K562 (cell line): ENCODE data around the gene PNMT. TPM values are rescaled to one million over a fixed set of nuclear protein-coding genes. Genes with fewer than 3 reads are reported as not detected.

Source experiments
- ARID3A ChIP-seq: IDR thresholded peaks from 2 replicates; pipeline ENCODE4 v1.6.1; 2012; ENCODE audit warnings: low read depth, low read length, improper control_type of control experiment, borderline replicate concordance
- BRF2 ChIP-seq: IDR thresholded peaks from 3 replicates; pipeline ENCODE4 v1.6.1; 2011; ENCODE audit warnings: borderline replicate concordance, mild to moderate bottlenecking; ENCODE audit not compliant: insufficient read length, insufficient read depth
- KDM4B ChIP-seq, 2 experiments: fragments of 450-650 bp in 1 of 2; sonication (generic) in 1 of 2; IDR thresholded peaks; 2 replicates each; pipeline ENCODE4 v1.6.1; 2016 to 2017; ENCODE audit warnings: borderline replicate concordance in 2 of 2, antibody characterized with exemption in 1 of 2, low read depth in 1 of 2, mild to moderate bottlenecking in 1 of 2
- KLF1 ChIP-seq: fragments of 450-650 bp; IDR thresholded peaks from 2 replicates; pipeline ENCODE4 v1.6.1; 2016; ENCODE audit warnings: missing genetic modification characterization, missing compliant biosample characterization
- L3MBTL2 ChIP-seq: fragments of 450-650 bp; IDR thresholded peaks from 2 replicates; pipeline ENCODE4 v1.6.1; 2016; ENCODE audit warnings: mild to moderate bottlenecking, moderate library complexity
- STAT6 ChIP-seq: sonication (generic); formaldehyde crosslinking; IDR thresholded peaks from 2 replicates; pipeline ENCODE4 v1.8.1; 2023; ENCODE audit warnings: mild to moderate bottlenecking, missing genetic modification reagents
- ZNF217 ChIP-seq: sonication (generic); formaldehyde crosslinking; IDR thresholded peaks from 2 replicates; pipeline ENCODE4 v1.8.0; 2022; ENCODE audit warnings: mild to moderate bottlenecking, missing genetic modification reagents
- ZNF584 ChIP-seq: fragments of 200-800 bp; sonication (Bioruptor generic); IDR thresholded peaks from 2 replicates; pipeline ENCODE4 v1.6.1; 2016; ENCODE audit warnings: low read depth, mild to moderate bottlenecking, missing genetic modification characterization, missing compliant biosample characterization
- ZNF717 ChIP-seq: fragments of 250-450 bp; sonication (Bioruptor Pico); IDR thresholded peaks from 2 replicates; pipeline ENCODE4 v1.5.0; 2021
- ZSCAN32 ChIP-seq: fragments of 450-650 bp; formaldehyde crosslinking; IDR thresholded peaks from 2 replicates; pipeline ENCODE4 v1.4.0; 2020; ENCODE audit warnings: mild to moderate bottlenecking, moderate library complexity
- polyA plus RNA-seq, 8 experiments: library from polyadenylated mRNA; depleted of rRNA in 4 of 8; stranded (reverse) in 5 of 8; unstranded in 3 of 8; fragments of >200 nt; fragmentation: Nextera tagmentation in 2 of 8; fragmentation: Illumina TruSeq in 1 of 8; extraction: Ambion mirVana in 2 of 8; extraction: Trizol in 1 of 8; gene quantifications; 2 replicates each; pipeline versions ENCODE4 v1.2.1 to v1.2.3, GENCODE V29; 2011 to 2014; ENCODE audit warnings: inconsistent platforms in 1 of 8, missing spikeins in 1 of 8
- total RNA-seq, 7 experiments: library from RNA; depleted of rRNA in 6 of 7; stranded (reverse); fragments of >200 nt in 6 of 7; fragmentation: Illumina TruSeq in 2 of 7; extraction: Trizol in 2 of 7; gene quantifications; 2 replicates each; pipeline versions ENCODE4 v1.2.1 to v1.2.3, GENCODE V29; 2011 to 2021; ENCODE audit warnings: low replicate concordance in 1 of 7

Gene PNMT
- total and polyA plus RNA-seq, 9 of the 15 experiments (the other 6 are each of a cell fraction or from before 2014, with no cell fraction given), result 0.55 to 18.1 (median 5.8) TPM

GRCh38 chr17:39717660-39718059 is 49.4 kb downstream of the PNMT start (continued):
- TF ChIP-seq STAT6 (CRISPR knock-in tag) (no peak), KDM4B (IDR thresholded peaks at IDR 0.05; ENCODE audit: borderline replicate concordance in 2 of 2, low read depth in 1 of 2) (no peak), ZSCAN32 (CRISPR knock-in tag) (no peak), BRF2 (no peak), ARID3A (no peak), ZNF217 (CRISPR knock-in tag) (no peak), KLF1 (tag) (no peak), L3MBTL2 (no peak), ZNF717 (CRISPR knock-in tag) (no peak), ZNF584 (CRISPR knock-in tag) (no peak)
